PC-9 (cell line): Measurements from ENCODE around the gene RILP.

ENCODE experiments used
- EZH2 ChIP-seq: fragments of 200-600 bp; sonication (generic); IDR thresholded peaks from 2 replicates; pipeline ENCODE4 v1.8.0; 2017; ENCODE audit warnings: antibody characterized with exemption, low read depth
- TF ChIP-seq, protein P1 (sequence below): fragments of 200-600 bp; sonication (generic); conservative IDR thresholded peaks from 2 replicates; pipeline ENCODE4 v1.6.1; 2017; ENCODE audit warnings: mixed run types, antibody characterized with exemption, mild to moderate bottlenecking, moderate library complexity

DNA sequence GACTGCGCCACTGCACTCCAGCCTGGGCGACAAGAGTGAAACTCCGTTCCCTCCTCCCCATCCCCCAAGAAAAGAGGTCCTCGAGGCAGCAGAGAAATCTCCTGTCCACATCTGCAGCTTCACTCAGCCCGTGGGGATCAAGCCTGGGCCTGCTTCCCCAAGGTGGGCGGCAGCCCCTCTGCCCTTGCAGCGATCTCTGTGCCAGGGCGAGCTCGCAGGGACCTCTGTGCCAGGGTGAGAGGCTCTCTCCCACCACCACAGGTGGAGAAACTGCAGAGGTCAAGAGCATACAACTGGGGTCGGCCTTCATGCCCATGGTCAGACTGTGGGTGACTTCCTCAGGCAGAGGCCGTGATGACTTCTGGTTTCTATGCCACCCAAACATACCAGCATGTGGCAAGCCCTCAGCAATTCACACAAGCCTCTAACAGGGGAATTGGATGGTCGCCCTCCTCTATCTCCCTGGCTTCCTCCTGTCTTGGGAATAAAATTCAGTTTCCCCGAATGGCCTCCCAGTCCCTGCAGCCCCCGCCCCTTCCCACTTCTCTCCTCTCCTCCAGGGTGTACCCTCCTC lies 26.5 kb downstream of the RILP start:
- TF ChIP-seq, protein P1, sequence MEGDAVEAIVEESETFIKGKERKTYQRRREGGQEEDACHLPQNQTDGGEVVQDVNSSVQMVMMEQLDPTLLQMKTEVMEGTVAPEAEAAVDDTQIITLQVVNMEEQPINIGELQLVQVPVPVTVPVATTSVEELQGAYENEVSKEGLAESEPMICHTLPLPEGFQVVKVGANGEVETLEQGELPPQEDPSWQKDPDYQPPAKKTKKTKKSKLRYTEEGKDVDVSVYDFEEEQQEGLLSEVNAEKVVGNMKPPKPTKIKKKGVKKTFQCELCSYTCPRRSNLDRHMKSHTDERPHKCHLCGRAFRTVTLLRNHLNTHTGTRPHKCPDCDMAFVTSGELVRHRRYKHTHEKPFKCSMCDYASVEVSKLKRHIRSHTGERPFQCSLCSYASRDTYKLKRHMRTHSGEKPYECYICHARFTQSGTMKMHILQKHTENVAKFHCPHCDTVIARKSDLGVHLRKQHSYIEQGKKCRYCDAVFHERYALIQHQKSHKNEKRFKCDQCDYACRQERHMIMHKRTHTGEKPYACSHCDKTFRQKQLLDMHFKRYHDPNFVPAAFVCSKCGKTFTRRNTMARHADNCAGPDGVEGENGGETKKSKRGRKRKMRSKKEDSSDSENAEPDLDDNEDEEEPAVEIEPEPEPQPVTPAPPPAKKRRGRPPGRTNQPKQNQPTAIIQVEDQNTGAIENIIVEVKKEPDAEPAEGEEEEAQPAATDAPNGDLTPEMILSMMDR, result no peak
- TF ChIP-seq EZH2, result no peak
